Measurements from ENCODE around the gene RXRG. TPM values are rescaled to one million over a fixed set of nuclear protein-coding genes. Genes with fewer than 3 reads are reported as not detected.

Gene RXRG
- total RNA-seq, 4 donors from 2014 or later = 0.72 to 1.8 (median 1.3) TPM

DNA sequence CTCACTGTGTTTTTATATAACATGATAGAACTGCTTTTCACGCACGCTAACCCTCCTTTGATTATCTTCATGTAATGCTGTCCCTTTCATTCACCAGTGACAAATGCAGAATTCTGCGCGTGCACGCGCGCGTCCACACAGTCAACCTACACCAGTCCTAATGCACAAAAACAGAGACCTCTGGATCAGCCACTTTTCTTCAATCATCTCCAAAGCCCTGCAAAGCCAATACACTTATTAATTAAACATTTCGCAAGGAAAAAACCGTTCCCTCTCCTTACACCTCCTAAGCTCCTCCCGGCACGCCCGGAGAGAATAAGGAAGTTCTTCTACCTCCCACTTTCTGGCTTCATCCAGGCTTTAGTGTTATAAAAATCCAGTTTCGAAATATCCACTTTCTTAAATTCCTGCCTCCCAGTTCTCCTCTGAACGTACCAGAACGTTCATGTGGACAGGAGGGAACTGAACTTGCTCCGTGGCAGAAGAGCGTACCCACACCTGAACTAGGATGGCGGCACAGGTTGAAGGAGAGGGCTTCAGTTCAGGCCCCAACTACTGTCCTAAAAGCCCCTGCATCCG lies 93.0 kb downstream of the RXRG start:
- 31% methylated on average over 20 of the region's 20 CpGs for WGBS
- DNase-seq (ENCODE audit: low spot score in 2 of 2) = no peak
- TF ChIP-seq POLR2AphosphoS5 (IDR thresholded peaks at IDR 0.05) (no peak), EP300 (IDR thresholded peaks at IDR 0.05) (no peak), POLR2A (IDR thresholded peaks at IDR 0.05) (no peak), CTCF (IDR thresholded peaks at IDR 0.05) (no peak)
- no peak overlapping the region for H3K27ac ChIP-seq
- H3K9me3 ChIP-seq = no peaks in the 10 kb centered on the region
- H3K27me3 ChIP-seq = peaks cover 98% of the 10 kb centered on the region
- H3K4me1 ChIP-seq = peaks cover 45% of the 10 kb centered on the region
- peak overlapping the region; percentile 8 for H3K4me3 ChIP-seq
- no peaks in the 10 kb centered on the region for H3K36me3 ChIP-seq

Other genes with a start within 250 kb of the RXRG start
- gene LMX1A, start 88.4 kb downstream of the RXRG start, total RNA-seq = under 1 TPM in 1 of 4 donors, not detected in 3; 0.44 TPM
- not detected for gene LRRC52, start 98.9 kb upstream of the RXRG start, total RNA-seq
- 100 to 1,000 TPM; 111 to 178 (median 135) TPM for gene MGST3, start 186.1 kb upstream of the RXRG start, total RNA-seq

All from suprapubic skin (tissue), 4 donors.